ENCODE results near the gene ATG4D.

Gene ATG4D

DNA sequence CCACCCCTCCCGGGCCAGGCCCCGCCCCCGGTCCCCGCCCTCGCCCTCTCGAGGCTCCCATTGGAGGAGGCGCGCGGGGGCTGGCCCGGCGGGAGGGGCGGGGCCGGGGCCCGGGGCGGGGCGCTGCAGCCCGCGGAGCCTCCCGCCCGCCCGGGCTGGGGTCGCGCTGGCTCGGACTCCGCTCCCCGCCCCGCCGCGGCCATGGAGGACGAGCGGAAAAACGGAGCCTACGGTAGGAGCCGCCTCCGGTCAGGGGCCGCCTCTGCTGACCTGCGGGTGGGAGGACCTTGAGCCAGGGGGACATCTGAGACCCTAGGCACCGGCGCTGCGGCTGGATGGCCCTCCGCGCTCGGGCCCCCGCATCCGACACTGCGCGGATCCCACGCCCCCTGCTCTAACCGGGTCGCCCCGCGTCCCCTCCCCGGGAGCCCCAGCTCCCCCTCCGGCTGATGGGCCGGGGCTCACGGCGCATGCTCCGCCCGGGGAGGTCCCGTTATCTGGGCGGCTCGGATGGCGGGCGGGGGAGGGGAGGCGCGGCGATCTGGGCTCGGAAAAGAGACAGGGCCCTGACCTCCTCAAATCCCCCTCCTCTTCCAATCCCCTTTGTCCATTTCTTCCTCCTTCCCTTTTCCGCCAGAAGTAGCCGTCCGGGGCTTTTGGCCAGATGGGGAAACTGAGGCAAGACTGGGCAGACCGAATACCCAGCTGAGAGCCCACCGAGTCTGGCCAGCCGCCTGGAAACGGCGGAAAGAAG lies 58.8 kb downstream of the ATG4D start:
- in situ Hi-C loops (cut with MboI; ENCODE audit: low pct_unique_long_range_greater_than_20kb, low sequenced_read_pairs) = no loop called here
- no peak for DNase-seq

All from KBM-7 (cell line).